ENCODE results near the gene BSN.

BSN gene

GRCh38 chr3:49628249-49628648, 74.0 kb downstream of the BSN start:
- DNase-seq: no peak

- no peak for DNase-seq
Measured at GRCh38 chr3:49629451-49629850, 75.2 kb downstream of the BSN start.

GRCh38 chr3:49629866-49630265, 75.6 kb downstream of the BSN start:
- no peak for DNase-seq

- no peak for DNase-seq
Measured at GRCh38 chr3:49630784-49631183, 76.5 kb downstream of the BSN start.

- no peak for DNase-seq
Measured at GRCh38 chr3:49634736-49635135, 80.5 kb downstream of the BSN start.

GRCh38 chr3:49636883-49637609, 82.8 kb downstream of the BSN start:
- no peak for DNase-seq

GRCh38 chr3:49638445-49638844, 84.2 kb downstream of the BSN start:
- no peak for DNase-seq

- DNase-seq: no peak
Measured at GRCh38 chr3:49639551-49639950, 85.3 kb downstream of the BSN start.

GRCh38 chr3:49641292-49641691, 87.0 kb downstream of the BSN start:
- DNase-seq: no peak

- no peak for DNase-seq
Measured at GRCh38 chr3:49641921-49642707, 87.8 kb downstream of the BSN start.

- DNase-seq: no peak
Measured at GRCh38 chr3:49642708-49643145, 88.5 kb downstream of the BSN start.

GRCh38 chr3:49644684-49645083, 90.4 kb downstream of the BSN start:
- no peak for DNase-seq

GRCh38 chr3:49646236-49646635, 92.0 kb downstream of the BSN start:
- DNase-seq: no peak

GRCh38 chr3:49647741-49648140, 93.5 kb downstream of the BSN start:
- no peak for DNase-seq

GRCh38 chr3:49648354-49649019, 94.2 kb downstream of the BSN start:
- no peak for DNase-seq

- no peak for DNase-seq
Measured at GRCh38 chr3:49649576-49649975, 95.3 kb downstream of the BSN start.

GRCh38 chr3:49650177-49650576, 95.9 kb downstream of the BSN start:
- DNase-seq: no peak

GRCh38 chr3:49650637-49651036, 96.4 kb downstream of the BSN start:
- no peak for DNase-seq

GRCh38 chr3:49652218-49652902, 98.1 kb downstream of the BSN start:
- DNase-seq: no peak

- DNase-seq: no peak
Measured at GRCh38 chr3:49652903-49653415, 98.7 kb downstream of the BSN start.

- no peak for DNase-seq
Measured at GRCh38 chr3:49653621-49654020, 99.3 kb downstream of the BSN start.

- no peak for DNase-seq
Measured at GRCh38 chr3:49654176-49654825, 100.0 kb downstream of the BSN start.

Data from T1000 (cell line).